Measurements from ENCODE around the gene TBC1D8B. TPM values are rescaled to one million over a fixed set of nuclear protein-coding genes. Genes with fewer than 3 reads are reported as not detected.

Gene TBC1D8B
- total RNA-seq, 1 experiment from 2014 or later: 1.0 TPM

- Histone ChIP-seq H3K9me2 (replicated peaks; ENCODE audit: low read length) (no peaks in the 10 kb centered on the region), H2AFZ (ENCODE audit: low read length) (no peak overlapping the region), H4K20me1 (ENCODE audit: low read length) (no peaks in the 10 kb centered on the region), H3K27ac (ENCODE audit: low read length) (no peak overlapping the region), H3K9ac (ENCODE audit: low read length) (no peak overlapping the region), H3K4me1 (ENCODE audit: insufficient read depth, low read length) (peaks cover 16% of the 10 kb centered on the region), H3K4me3 (ENCODE audit: low read length) (no peak overlapping the region), H3K9me3 (ENCODE audit: low read length) (no peaks in the 10 kb centered on the region), H3K4me2 (ENCODE audit: low read length) (no peak overlapping the region), H3K27me3 (ENCODE audit: low read length) (no peaks in the 10 kb centered on the region), H3F3A (ENCODE audit: low read length, unreplicated experiment) (no peaks in the 10 kb centered on the region), H3K36me3 (ENCODE audit: low read depth, low read length) (no peaks in the 10 kb centered on the region), H3K79me2 (ENCODE audit: low read length) (no peaks in the 10 kb centered on the region)
- ATAC-seq: no peak
- TF ChIP-seq EZH2 (IDR thresholded peaks at IDR 0.05; ENCODE audit: low read length, unreplicated experiment): no peak
- BruUV-seq (replicated peaks): no TSS peak
- ChIA-PET POLR2A (ENCODE audit: unreplicated experiment) (no interaction called here), CTCF (no interaction called here)
- intact Hi-C loops (cut with micrococcal nuclease): no loop called here
- DNase-seq: no peak
These were observed 119.2 kb downstream of the TBC1D8B start for GRCh38 chrX:106921637-106922036.

Other genes starting within 250 kb of the TBC1D8B start
- 0.18 TPM in 1 of 2 replicates, not detected in the other for gene RADX, start 190.7 kb upstream of the TBC1D8B start, total RNA-seq (2014; rRNA removed)
- gene RNF128, start 76.0 kb upstream of the TBC1D8B start, total RNA-seq (2014; rRNA removed): not detected in 2 replicates
- gene RIPPLY1, start 100.7 kb downstream of the TBC1D8B start, total RNA-seq (2014; rRNA removed): not detected in 2 replicates
- not detected in 2 replicates for gene CLDN2, start 117.7 kb downstream of the TBC1D8B start, total RNA-seq (2014; rRNA removed)
- gene MORC4, start 197.5 kb downstream of the TBC1D8B start, total RNA-seq (2014; rRNA removed): 24.8 and 25.7 TPM in 2 replicates

All from PC-3 (cell line).